MM.1S (cell line): ENCODE measurements around the gene KDM4B.
"Not testable (repeated sequence)": the region's sequence is repeated elsewhere in the genome, so short reads cannot be mapped to it uniquely, and the experiment has no call there.

Experiments used
- DNase-seq: peaks from one replicate; pipeline ENCODE4 v3.0.0-alpha.2; 2015
- H2AFZ ChIP-seq: fragments of 300-600 bp; sonication (generic); 2 replicates; pipeline ENCODE4 v1.6.0; 2016; ENCODE audit warnings: antibody characterized with exemption, low read length
- H3F3A ChIP-seq: fragments of 300-600 bp; sonication (generic); 2 replicates; pipeline ENCODE4 v1.6.1; 2016; ENCODE audit warnings: mild to moderate bottlenecking, antibody characterized with exemption, low read length, moderate library complexity, mixed read lengths; ENCODE audit not compliant: insufficient read depth
- H3K27ac ChIP-seq: fragments of 300-600 bp; sonication (generic); 2 replicates; pipeline ENCODE4 v1.5.1; 2016; ENCODE audit warnings: mild to moderate bottlenecking, low read length
- H3K27me3 ChIP-seq: fragments of 300-600 bp; sonication (generic); replicated peaks from 2 replicates; pipeline ENCODE4 v1.6.0; 2016; ENCODE audit warnings: low read length; ENCODE audit not compliant: insufficient read depth
- H3K36me3 ChIP-seq: fragments of 300-600 bp; sonication (generic); replicated peaks from 2 replicates; pipeline ENCODE4 v1.6.1; 2016; ENCODE audit warnings: mild to moderate bottlenecking, low read length, mixed read lengths; ENCODE audit not compliant: insufficient read depth
- H3K4me1 ChIP-seq: fragments of 300-600 bp; sonication (generic); 2 replicates; pipeline ENCODE4 v1.6.1; 2016; ENCODE audit warnings: low read length, mixed read lengths
- H3K4me2 ChIP-seq: fragments of 300-600 bp; sonication (generic); 2 replicates; pipeline ENCODE4 v1.6.0; 2016; ENCODE audit warnings: low read depth, low read length
- H3K4me3 ChIP-seq: fragments of 300-600 bp; sonication (generic); 2 replicates; pipeline ENCODE4 v1.5.1; 2016; ENCODE audit warnings: low read length, mixed read lengths
- H3K79me2 ChIP-seq: fragments of 300-600 bp; sonication (generic); 2 replicates; pipeline ENCODE4 v1.6.1; 2016; ENCODE audit warnings: mixed run types, low read length, mixed read lengths
- H3K9ac ChIP-seq: fragments of 300-600 bp; sonication (generic); 2 replicates; pipeline ENCODE4 v1.6.1; 2016; ENCODE audit warnings: low read length, mixed read lengths
- H3K9me2 ChIP-seq: fragments of 300-600 bp; sonication (generic); replicated peaks from 2 replicates; pipeline ENCODE4 v1.6.1; 2016; ENCODE audit warnings: mild to moderate bottlenecking, low read length, mixed read lengths; ENCODE audit not compliant: insufficient read depth
- H3K9me3 ChIP-seq: fragments of 300-600 bp; sonication (generic); replicated peaks from 2 replicates; pipeline ENCODE4 v1.6.1; 2016; ENCODE audit warnings: mild to moderate bottlenecking, low read length, mixed read lengths; ENCODE audit not compliant: insufficient read depth
- H4K20me1 ChIP-seq: fragments of 300-600 bp; sonication (generic); 2 replicates; pipeline ENCODE4 v1.6.1; 2016; ENCODE audit warnings: mild to moderate bottlenecking, low read length, moderate library complexity, mixed read lengths; ENCODE audit not compliant: insufficient read depth
- CTCF ChIP-seq: fragments of 300-600 bp; sonication (generic); IDR thresholded peaks from 2 replicates; pipeline ENCODE4 v1.5.1; 2016; ENCODE audit warnings: antibody characterized with exemption, low read length, mixed read lengths
- EZH2 ChIP-seq: fragments of 300-600 bp; sonication (generic); optimal IDR thresholded peaks from 2 replicates; pipeline ENCODE3; 2017; ENCODE audit warnings: low read depth, mild to moderate bottlenecking, antibody characterized with exemption, low read length, mixed read lengths
- EZH2phosphoT487 ChIP-seq: fragments of 300-600 bp; sonication (generic); IDR thresholded peaks from 2 replicates; pipeline ENCODE4 v1.6.1; 2018; ENCODE audit warnings: antibody characterized with exemption, low read length

The KDM4B gene

GRCh38 chr19:5164845-5165696, 196.2 kb downstream of the KDM4B start:
- not testable (repeated sequence) for H3K9ac ChIP-seq, H2AFZ ChIP-seq, H3K4me1 ChIP-seq, H3K9me2 ChIP-seq, H3K79me2 ChIP-seq, DNase-seq, H3K4me3 ChIP-seq, H3F3A ChIP-seq, H3K27ac ChIP-seq, H4K20me1 ChIP-seq, H3K36me3 ChIP-seq, H3K4me2 ChIP-seq, H3K9me3 ChIP-seq
- peaks cover 44% of the 10 kb centered on the region for H3K27me3 ChIP-seq

- H2AFZ ChIP-seq: no peak overlapping the region
- no peaks in the 10 kb centered on the region for H4K20me1 ChIP-seq
- peaks cover 49% of the 10 kb centered on the region for H3K27me3 ChIP-seq
- H3K9ac ChIP-seq: no peak overlapping the region
- no peak overlapping the region for H3K4me2 ChIP-seq
- no peaks in the 10 kb centered on the region for H3K79me2 ChIP-seq
- H3K36me3 ChIP-seq: no peaks in the 10 kb centered on the region
- no peaks in the 10 kb centered on the region for H3F3A ChIP-seq
- TF ChIP-seq EZH2 (no peak), EZH2phosphoT487 (no peak), CTCF (no peak)
- no peaks in the 10 kb centered on the region for H3K9me3 ChIP-seq
- DNase-seq: no peak
- no peak overlapping the region for H3K4me3 ChIP-seq
- H3K27ac ChIP-seq: no peak overlapping the region
- no peaks in the 10 kb centered on the region for H3K9me2 ChIP-seq
- no peaks in the 10 kb centered on the region for H3K4me1 ChIP-seq
Measured at GRCh38 chr19:5165697-5166019, 196.7 kb downstream of the KDM4B start.

DNA sequence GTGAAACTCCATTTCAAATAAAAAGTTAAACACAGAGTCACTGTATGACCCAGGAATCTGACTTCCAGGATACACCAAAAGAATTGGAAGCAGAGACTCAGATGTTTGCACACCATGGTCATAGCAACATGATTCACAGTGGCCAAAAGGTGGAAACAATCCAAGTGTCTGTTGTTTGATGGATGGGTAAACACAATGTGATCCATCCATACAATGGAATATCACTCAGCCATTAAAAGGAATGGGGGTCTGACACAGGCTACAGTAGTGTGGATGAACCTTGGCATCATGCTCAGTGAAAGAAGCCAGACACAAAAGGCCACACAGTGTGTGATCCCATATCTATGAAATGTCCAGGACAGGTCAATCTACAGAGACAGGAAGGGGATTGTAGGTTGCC, 197.3 kb downstream of the KDM4B start:
- Histone ChIP-seq H3F3A (no peaks in the 10 kb centered on the region), H3K9me2 (no peaks in the 10 kb centered on the region), H3K27ac (no peak overlapping the region), H2AFZ (no peak overlapping the region), H3K9me3 (no peaks in the 10 kb centered on the region), H3K4me2 (no peak overlapping the region), H3K4me1 (no peaks in the 10 kb centered on the region), H3K4me3 (no peak overlapping the region), H3K9ac (no peak overlapping the region), H3K79me2 (no peaks in the 10 kb centered on the region), H3K36me3 (no peaks in the 10 kb centered on the region), H3K27me3 (peaks cover 55% of the 10 kb centered on the region), H4K20me1 (no peaks in the 10 kb centered on the region)
- TF ChIP-seq EZH2phosphoT487 (no peak), CTCF (no peak), EZH2 (no peak)
- DNase-seq: no peak

DNA sequence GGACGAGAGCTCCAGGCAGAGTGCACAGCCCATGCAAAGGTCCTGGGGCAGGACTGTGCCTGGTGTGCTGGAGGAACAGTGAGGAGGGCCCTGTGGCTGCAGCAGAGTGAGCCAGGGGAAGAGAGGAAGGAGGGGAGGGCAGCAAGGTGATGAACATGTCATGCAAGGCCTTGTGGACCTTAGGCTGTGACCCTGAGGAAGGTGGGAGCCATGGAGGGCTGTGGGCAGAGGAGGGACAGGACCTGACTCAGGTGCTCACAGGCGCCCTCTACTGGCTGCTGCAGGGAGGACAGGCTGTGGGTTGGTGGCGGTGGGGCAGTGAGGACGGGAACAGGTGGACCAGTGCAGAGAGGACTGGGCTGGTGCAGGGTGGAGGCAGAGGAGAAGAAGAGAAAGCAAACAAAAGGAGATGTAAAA, 201.4 kb downstream of the KDM4B start:
- Histone ChIP-seq H3K9me2 (no peaks in the 10 kb centered on the region), H3K9me3 (no peaks in the 10 kb centered on the region), H3F3A (no peaks in the 10 kb centered on the region), H2AFZ (no peak overlapping the region), H3K36me3 (no peaks in the 10 kb centered on the region), H3K27me3 (peaks cover 72% of the 10 kb centered on the region), H3K27ac (no peak overlapping the region), H3K4me2 (no peak overlapping the region), H3K9ac (no peak overlapping the region), H3K4me3 (no peak overlapping the region), H3K79me2 (no peaks in the 10 kb centered on the region), H4K20me1 (no peaks in the 10 kb centered on the region), H3K4me1 (no peaks in the 10 kb centered on the region)
- DNase-seq: no peak
- TF ChIP-seq EZH2phosphoT487 (no peak), CTCF (peak; percentile 67)
